WERI-Rb-1 (cell line): ENCODE data around the gene ZDHHC1.

Experiments used
- DNase-seq: peaks from one replicate; pipeline ENCODE4 v3.0.0-alpha.2; 2020
- H3K27ac ChIP-seq: fragments of 250-450 bp; sonication (Bioruptor Pico); 2 replicates; pipeline ENCODE4 v1.5.1; 2020; ENCODE audit warnings: mild to moderate bottlenecking, moderate library complexity
- H3K27me3 ChIP-seq: fragments of 250-450 bp; sonication (Bioruptor Pico); 2 replicates; pipeline ENCODE4 v1.5.1; 2021; ENCODE audit warnings: mild to moderate bottlenecking, low read depth, moderate library complexity; ENCODE audit not compliant: insufficient read depth, severe bottlenecking
- H3K36me3 ChIP-seq: fragments of 250-450 bp; sonication (Bioruptor Pico); 2 replicates; pipeline ENCODE4 v1.5.1; 2020; ENCODE audit warnings: mild to moderate bottlenecking, moderate library complexity
- H3K4me3 ChIP-seq: 2 replicates; pipeline ENCODE4 v1.5.1; 2011; ENCODE audit warnings: low read depth, mild to moderate bottlenecking, control low read depth, low read length
- H3K9me3 ChIP-seq: fragments of 250-450 bp; sonication (Bioruptor Pico); 2 replicates; pipeline ENCODE4 v1.5.1; 2021; ENCODE audit warnings: mild to moderate bottlenecking, moderate library complexity; ENCODE audit not compliant: severe bottlenecking
- TF ChIP-seq, protein P1 (sequence below): IDR thresholded peaks from 2 replicates; pipeline ENCODE4 v1.5.1; 2011; ENCODE audit warnings: low read depth, mild to moderate bottlenecking, control low read depth, inconsistent platforms, low read length

Gene ZDHHC1

DNA sequence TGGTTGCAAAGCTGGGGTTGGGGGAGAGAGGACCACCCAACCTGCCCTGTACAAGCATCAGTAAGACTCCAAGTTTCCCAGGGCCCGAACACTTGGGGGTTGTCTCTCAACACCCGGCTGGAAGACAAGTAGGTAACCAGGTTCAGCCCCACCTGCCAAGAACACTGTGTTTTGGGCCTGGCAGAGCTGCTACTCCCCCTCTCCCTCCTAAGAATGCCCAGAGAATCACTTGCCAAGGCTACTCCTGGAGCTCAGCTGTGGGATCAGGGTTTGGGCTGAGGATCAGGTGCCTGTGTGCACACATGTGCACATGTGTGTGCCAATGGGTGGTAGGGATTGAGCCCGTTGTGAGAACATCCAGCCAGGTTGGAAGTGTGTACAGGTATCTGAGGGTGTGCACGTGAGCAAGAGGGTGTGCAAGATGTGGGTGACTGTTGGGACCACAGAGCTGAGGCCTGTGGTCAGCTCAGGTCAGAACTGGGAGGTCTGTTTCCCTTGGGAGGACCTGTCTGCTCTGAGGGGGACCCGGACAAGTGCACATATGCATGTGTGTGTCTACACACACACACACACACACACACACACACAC lies 16.9 kb upstream of the ZDHHC1 start:
- TF ChIP-seq, protein P1, sequence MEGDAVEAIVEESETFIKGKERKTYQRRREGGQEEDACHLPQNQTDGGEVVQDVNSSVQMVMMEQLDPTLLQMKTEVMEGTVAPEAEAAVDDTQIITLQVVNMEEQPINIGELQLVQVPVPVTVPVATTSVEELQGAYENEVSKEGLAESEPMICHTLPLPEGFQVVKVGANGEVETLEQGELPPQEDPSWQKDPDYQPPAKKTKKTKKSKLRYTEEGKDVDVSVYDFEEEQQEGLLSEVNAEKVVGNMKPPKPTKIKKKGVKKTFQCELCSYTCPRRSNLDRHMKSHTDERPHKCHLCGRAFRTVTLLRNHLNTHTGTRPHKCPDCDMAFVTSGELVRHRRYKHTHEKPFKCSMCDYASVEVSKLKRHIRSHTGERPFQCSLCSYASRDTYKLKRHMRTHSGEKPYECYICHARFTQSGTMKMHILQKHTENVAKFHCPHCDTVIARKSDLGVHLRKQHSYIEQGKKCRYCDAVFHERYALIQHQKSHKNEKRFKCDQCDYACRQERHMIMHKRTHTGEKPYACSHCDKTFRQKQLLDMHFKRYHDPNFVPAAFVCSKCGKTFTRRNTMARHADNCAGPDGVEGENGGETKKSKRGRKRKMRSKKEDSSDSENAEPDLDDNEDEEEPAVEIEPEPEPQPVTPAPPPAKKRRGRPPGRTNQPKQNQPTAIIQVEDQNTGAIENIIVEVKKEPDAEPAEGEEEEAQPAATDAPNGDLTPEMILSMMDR = no peak
- Histone ChIP-seq H3K27me3 (no peaks in the 10 kb centered on the region), H3K27ac (peak overlapping the region; percentile 98), H3K9me3 (no peaks in the 10 kb centered on the region), H3K4me3 (no peak overlapping the region), H3K36me3 (peaks cover 32% of the 10 kb centered on the region)
- DNase-seq = no peak

DNA sequence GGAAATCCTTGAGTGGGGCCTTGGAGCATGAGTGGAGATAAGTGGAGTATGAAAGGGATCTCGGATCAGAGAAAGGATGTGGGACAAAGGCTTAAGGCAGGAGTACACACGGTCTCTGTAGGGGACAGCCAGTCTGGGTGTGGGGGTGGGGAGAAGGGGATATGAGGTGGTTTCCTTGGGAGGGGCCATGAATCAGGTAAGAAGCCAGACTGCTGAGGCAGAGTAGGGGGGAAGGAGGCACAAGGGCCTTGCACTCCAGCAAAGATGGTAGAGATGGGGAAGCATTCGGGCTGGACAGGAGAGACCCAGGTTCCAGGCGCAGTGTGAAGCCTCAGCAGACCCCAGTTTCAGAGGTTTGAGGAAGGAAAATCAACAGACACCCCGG lies 16.2 kb upstream of the ZDHHC1 start:
- Histone ChIP-seq H3K36me3 (peaks cover 25% of the 10 kb centered on the region), H3K4me3 (peak overlapping the region; percentile 39), H3K9me3 (no peaks in the 10 kb centered on the region), H3K27me3 (no peaks in the 10 kb centered on the region), H3K27ac (peak overlapping the region; percentile 98)
- TF ChIP-seq, protein P1 = no peak
- peak; percentile 80 for DNase-seq

DNA sequence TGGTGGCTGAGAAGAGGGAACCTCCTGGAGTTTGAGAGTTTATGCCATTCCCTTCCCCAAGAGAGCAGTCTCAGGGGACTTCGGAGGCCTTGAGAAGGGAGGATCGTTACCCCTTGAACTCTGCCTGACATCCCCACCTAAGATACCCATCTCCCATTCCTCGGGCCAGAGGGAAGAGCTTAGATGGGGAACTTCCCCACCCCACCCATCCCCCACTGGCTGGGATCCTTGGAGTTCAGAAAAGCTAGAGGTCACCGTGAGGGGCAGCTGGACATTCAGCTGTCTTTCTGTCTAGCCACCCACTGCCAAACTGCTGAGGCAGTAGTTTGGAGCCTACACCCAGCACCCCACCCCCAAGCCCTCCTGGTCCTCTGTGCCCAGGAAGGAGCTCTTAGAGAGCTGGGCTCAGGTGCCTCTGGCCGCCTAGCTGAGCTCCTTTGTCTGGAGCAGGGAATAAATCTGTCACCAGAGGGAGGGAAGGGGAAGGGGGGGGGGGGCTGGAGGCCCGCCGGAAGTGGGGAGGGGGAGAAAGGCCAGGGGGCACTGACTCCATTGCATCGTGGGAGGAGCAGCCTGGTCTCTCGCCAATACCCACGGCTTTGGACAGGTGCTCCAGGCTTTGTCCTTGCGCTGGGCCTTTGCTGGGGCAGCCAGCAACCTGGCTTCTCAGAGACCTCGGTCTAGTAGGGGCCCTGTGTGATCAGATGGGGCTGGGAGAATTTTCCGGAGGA lies 15.7 kb upstream of the ZDHHC1 start:
- Histone ChIP-seq H3K4me3 (peak overlapping the region; percentile 65), H3K27ac (peak overlapping the region; percentile 98), H3K27me3 (no peaks in the 10 kb centered on the region), H3K9me3 (no peaks in the 10 kb centered on the region), H3K36me3 (peaks cover 19% of the 10 kb centered on the region)
- DNase-seq = peak; percentile 82
- TF ChIP-seq, protein P1 = no peak

DNA sequence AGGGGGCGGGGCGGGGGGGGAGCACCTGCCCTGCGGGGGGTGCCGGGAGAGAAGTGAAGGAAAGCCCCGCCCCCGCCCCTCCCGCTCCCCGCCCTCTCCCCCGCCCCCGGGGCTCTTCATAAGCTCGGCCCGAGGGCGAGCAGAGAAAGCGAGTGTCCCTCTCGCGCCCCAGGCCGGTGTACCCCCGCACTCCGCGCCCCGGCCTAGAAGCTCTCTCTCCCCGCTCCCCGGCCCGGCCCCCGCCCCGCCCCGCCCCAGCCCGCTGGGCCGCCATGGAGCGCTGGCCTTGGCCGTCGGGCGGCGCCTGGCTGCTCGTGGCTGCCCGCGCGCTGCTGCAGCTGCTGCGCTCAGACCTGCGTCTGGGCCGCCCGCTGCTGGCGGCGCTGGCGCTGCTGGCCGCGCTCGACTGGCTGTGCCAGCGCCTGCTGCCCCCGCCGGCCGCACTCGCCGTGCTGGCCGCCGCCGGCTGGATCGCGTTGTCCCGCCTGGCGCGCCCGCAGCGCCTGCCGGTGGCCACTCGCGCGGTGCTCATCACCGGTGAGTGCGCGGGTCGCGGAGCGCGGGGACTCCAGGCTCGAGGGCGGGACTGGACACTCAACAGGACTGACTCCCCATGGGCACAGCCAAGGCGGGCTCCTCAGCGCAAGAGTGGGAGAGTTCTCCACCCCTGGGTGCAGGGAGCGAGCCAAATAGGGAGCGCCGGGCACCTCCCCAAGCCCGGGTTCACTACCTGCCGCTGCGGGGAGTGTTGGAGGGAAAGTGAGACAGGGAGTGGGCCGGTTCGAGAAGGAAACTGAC lies 14.9 kb upstream of the ZDHHC1 start, which contains the start of gene HSD11B2:
HSD11B2 (plus strand) TSS at position 145 of the 798 bp plus-strand sequence; CDS start at position 273, 128 bp downstream.
- Histone ChIP-seq H3K9me3 (no peaks in the 10 kb centered on the region), H3K36me3 (peaks cover 13% of the 10 kb centered on the region), H3K4me3 (peak within 1 kb of the TSS; percentile 65), H3K27me3 (no peaks in the 10 kb centered on the region), H3K27ac (peak within 1 kb of the TSS; percentile 98)
- TF ChIP-seq, protein P1 = no peak
- DNase-seq = peak; percentile 78

DNA sequence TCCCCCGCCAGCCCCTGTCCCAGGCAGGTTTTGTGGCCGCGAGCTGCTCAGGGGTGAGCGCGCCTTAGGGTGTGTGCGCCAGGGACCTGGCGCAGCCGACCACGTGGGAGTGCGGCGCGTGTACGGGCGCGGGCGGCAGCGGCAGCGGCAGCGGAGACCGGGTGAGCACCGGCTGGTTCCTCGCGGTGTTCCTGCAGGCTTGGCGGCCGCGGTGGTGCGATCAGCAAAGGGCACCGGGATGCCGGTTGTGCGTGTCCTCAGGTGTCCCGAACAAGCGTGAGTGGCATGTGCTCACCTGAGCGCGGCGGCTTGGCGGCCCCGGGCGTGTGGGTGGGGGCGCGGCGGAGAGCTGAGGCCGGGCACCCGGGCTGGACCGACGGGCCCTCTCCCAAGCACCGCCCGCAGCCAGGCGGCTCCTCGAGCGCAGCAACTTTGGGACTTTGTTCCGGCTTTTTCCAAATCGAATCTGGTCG lies 14.3 kb upstream of the ZDHHC1 start:
- Histone ChIP-seq H3K27me3 (no peaks in the 10 kb centered on the region), H3K36me3 (peaks cover 8% of the 10 kb centered on the region), H3K4me3 (peak overlapping the region; percentile 52), H3K9me3 (no peaks in the 10 kb centered on the region), H3K27ac (peak overlapping the region; percentile 81)
- peak; percentile 40 for DNase-seq
- TF ChIP-seq, protein P1 = no peak
